NCI-H2227 treated with DMSO at 0.1 percent for 48 hours (cell line): ENCODE data around the gene TMEM63C.
"Not testable (repeated sequence)": the region's sequence is repeated elsewhere in the genome, so short reads cannot be mapped to it uniquely, and the experiment has no call there.

Experiments
- DNase-seq: peaks from one replicate; lab custom pipeline; 2025; lab: John Stamatoyannopoulos, UW

Gene TMEM63C

GRCh38 chr14:77157740-77158139 is 23.9 kb upstream of the TMEM63C start:
- no peak for DNase-seq

GRCh38 chr14:77158175-77158881 is 23.3 kb upstream of the TMEM63C start:
- DNase-seq = peak; percentile 78

DNA sequence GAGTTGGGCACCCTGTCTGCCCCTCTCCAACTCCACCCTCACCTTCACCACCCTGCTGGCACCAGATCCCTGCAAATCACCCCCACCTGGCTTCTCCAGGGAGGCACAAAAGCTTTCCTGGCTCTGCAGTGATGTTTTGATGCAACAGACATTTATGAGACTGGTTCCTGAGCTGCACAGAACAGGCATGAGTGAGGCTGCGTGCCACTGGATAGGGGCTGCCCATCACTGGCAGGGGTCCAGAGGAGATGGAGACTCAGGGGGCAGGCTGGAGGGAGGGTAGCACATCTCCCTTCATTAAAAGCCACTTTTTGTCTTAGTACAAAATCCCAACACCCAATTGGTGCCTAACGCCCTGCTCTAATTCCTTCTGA is 22.7 kb upstream of the TMEM63C start:
- DNase-seq = peak; percentile 65

DNA sequence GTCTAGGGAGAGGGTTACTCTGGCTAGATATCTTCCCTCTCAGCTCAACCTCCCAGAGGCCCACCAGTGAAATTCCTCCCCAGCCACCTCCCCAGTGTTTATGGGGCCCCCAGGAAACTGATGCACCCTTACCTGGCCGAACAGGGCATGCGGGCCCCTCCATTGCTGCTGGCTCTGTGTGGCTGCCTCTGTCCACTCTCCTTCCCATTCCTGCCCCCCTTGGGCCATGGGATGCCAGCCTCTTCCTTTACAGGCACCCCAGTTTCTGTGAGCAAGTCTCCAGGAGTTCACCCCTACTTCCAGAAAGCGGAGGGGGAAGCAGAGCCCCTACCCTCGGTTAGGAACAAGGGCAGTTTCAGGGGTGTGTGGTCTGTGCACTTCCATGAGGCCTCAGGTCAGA is 20.6 kb upstream of the TMEM63C start:
- DNase-seq = no peak

DNA sequence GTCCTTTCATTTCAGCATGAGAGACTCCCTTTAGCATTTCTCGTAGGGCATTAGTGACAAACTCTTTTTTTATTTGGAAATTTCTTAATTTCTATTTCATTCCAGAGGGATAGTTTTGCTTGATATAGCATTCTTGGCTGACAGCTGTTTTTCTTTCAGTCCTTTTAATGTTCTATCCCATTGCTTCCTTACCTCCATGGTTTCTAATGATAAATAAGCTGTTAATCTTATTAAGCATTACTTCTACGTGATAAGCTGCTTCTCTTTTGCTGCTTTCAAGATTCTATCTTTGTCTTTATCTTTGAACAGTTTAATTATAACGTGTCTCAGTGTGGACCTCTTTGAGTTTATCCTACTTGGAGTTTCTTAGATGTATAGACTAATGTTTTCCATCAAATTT is 11.6 kb upstream of the TMEM63C start:
- DNase-seq = no peak

DNA sequence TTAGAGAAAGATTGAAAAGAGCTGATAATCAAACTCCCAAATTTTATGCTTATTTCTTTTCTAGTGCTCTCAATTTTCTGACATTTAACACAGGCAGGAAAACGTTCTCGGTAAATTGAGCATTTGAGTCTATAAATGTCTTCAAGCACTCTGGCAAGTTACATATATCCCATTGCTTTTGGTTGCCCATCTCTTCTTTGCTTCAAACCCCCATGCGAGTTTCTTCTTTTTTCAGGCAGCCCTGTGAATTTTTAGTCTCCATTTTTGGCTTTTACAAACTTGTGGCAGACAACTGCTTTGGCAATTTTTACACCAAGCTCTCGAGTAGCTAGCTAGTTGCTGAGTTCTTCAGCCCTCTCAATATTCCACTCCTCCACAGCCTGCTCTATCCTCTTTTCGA is 8.7 kb upstream of the TMEM63C start:
- DNase-seq = no peak

- not testable (repeated sequence) for DNase-seq
Observed at GRCh38 chr14:77173911-77174617, 7.5 kb upstream of the TMEM63C start.

DNA sequence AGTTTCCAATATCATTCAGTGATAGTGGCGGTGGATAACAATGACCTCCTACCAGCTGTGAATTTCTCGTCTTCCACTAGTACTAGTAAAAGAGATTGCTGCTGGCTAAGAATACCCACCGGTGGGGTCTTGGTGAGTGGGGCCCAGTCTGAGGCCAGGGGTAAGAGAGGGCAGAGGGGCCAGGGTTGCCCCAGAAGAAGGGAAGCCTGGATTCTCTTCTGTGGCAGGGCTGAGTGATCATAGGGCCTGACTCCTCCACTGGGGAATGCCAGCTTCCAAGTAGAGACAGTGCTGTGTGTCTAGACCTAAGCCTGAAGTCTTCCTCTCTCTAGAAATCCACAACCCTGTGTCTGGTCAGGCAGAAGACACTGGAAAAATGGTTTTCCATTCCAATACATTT is 5.8 kb upstream of the TMEM63C start:
- DNase-seq = no peak

GRCh38 chr14:77177702-77178101 is 3.9 kb upstream of the TMEM63C start:
- peak; percentile 5 for DNase-seq

DNA sequence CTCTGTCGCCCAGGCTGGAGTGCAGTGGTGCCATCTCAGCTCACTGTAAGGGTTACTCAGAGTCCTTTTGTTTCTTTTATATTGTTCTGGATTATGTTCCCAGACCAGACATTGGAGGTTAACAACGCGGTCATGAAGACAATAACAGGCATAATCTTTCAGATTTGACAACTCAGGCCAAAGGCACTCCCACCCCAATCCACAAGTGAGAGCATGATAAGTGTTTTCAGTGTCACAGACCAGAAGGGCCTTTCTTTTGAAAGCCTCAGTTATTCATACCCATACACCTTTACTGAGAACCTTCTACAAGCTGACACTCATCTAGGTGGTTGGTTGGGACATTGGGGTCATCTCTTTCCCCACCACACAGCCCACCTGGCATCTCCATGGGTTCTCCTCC is 2.9 kb upstream of the TMEM63C start:
- no peak for DNase-seq

- DNase-seq = no peak
Observed at GRCh38 chr14:77180726-77181602, 634 bp upstream of the TMEM63C start.

DNA sequence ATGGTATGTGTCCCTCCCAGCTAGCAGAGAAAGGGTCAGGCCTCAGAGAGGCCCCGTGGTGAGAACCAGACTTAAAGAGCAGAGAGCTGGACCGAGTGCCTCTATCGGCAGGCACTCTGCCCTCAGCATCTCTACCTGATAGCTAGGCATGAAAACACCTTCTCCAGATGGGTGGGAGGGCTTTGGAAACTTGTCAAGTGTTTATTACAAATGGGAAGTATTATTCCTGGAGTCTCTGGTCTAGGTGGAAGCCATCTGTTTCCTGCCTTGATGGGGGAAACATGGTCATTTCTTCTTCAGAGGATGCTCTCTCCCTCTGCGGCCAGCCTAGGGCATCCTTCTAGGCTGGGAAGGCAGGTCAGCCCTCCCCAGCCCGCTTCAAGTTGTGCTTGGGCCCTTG is 2.3 kb downstream of the TMEM63C start:
- no peak for DNase-seq

DNA sequence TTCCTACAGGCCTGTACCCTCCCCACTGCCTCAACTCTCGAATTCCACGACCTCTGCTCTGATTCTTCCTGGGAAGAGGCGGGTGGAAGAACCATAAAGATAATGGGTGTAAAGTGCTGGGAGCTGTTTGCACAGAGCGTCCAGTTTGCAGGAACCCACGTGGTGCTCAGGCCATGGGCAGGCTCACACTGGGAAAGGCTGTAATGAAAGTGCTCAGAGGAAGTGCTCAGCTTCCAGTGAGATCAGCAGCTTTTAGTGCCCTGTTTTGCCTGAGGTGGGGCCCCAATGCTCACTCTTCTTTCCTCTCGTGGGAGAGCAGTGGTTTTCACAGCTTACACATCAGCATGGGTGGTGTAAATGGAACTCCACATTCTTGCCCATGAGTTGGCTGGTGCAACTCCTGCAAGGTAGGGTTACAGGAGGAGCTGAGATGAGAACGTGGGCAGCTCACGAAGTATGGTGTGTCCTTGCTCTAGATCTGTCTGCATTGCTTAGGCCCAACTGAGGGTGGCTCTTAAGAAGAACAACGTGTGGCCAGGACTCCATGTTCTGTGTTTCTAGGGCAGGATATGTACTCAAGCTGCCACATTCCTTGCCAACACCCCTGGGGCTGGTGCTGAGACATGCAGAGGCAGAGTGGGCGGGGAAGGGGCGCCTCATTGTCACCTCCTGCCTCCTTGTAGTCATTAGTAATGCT is 2.9 kb downstream of the TMEM63C start:
- no peak for DNase-seq

- DNase-seq = no peak
Observed at GRCh38 chr14:77185093-77185465, 3.5 kb downstream of the TMEM63C start.

DNA sequence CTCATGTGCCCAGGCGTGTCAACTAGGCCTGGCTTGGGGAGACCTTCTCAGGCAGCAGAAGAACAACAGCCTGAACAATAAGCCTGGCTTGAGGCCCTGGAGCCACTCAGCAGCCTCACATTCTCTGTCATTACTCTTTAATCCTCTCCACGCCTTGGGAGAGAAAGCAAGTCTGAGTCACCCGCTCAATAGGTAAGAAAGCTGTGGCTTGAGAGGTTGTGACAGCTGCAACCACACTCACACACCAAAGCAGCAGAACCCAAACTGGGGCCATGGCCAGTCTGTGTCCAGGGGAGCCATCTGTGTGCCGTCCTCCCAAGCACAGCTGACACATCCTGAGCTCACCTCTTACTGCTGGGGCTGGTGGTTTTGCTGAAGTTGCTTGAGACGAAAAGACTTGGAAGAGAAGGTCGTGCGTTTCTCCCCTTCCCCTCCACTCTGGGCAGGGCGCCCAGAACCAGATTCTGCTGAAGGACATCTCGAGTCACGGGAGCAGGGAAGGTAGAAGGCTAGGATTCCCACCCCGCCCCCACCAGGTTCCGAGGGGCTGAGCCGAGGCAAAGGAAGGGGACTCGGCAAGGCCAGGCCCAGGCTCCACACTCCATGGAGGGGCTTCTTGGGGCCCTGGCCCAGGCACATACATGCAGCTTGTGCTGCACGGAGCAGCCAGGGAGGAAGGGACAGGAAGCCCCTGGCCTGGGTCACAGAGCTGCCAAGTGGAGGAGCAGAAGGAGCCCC is 5.5 kb downstream of the TMEM63C start:
- DNase-seq = peak; percentile 8

- DNase-seq = no peak
Observed at GRCh38 chr14:77187649-77188012, 6.0 kb downstream of the TMEM63C start.

- no peak for DNase-seq
Observed at GRCh38 chr14:77189479-77189878, 7.9 kb downstream of the TMEM63C start.

GRCh38 chr14:77190977-77191376 is 9.4 kb downstream of the TMEM63C start:
- no peak for DNase-seq

DNA sequence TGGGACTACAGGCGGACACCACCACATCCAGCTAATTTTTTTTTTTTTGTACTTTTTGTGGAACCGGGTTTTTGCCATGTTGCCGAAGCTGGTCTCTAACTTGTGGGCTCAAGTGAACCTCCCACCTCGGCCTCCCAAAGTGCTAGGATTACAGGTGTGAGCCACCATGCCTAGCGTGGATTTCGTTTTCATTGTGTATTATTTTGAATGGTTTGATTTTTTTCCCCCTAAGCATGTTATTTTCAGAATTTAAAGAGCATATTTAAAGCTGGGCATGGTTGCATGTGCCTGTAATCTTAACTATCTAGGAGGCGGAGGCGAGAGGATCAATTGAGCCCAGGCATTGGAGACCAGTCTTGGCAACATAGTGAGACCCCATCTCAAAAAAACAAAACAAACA is 13.1 kb downstream of the TMEM63C start:
- DNase-seq = no peak

- DNase-seq = no peak
Observed at GRCh38 chr14:77195766-77196165, 14.2 kb downstream of the TMEM63C start.

DNA sequence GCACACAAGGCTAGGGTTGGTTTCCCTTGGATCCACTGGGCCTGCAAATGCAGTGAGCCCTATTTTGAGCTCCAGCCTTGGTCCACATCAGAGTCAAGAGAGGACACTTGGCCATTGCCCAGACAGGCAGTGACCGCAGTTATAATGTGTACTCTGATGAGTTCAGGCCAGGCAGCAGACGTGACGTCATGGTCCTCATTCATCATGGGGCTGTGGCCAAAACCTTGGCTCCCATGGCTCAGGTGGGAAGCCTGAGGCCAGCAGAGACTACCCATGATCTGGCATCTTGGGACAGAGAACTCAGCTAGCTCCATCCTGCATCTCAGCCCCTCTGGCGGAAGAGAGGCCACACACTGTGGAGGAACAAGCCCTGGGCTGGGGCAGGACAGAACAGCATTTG is 16.4 kb downstream of the TMEM63C start:
- DNase-seq = no peak

- no peak for DNase-seq
Observed at GRCh38 chr14:77198561-77198960, 17.0 kb downstream of the TMEM63C start.
